ENCODE results near the gene ASGR2.

The ASGR2 gene

DNA sequence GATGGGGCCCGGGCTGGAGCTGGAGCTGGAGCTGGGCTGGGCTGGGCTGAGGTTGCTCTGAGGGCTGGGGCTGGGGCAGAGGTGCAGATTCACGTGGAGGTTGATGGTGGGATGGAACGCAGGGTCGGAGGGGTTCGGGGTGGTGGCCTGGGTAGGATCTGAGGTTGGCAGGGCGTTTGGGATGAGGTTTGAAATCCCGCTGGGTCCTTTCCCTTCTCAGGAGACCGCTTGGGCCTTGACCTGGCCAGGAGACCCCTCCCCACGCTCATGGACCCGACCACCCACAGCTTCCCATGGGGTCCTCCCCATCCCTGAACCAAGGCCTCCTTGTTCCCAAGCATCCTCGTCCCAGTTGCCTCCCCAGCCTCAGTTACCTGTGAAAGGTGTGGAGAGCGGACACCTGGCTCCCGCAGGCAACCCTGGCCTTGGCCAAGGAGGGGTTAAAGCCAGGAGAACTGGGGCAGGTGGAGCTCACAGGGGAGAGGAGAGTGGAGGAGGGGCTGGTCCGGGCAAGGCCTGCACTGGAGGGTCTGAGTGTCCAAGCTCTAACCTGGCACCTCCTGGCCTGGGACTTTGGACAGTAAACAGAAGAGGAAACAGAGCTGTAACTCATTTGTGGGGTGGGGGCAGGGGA is at the start of gene ASGR2:
Gene ASGR2 (minus strand): TSS at position 582 of the 634 bp plus-strand sequence. CDS start 582 bp downstream, outside the sequence.
- TF ChIP-seq FOXM1 (IDR thresholded peaks at IDR 0.05; ENCODE audit: borderline replicate concordance, low read depth), result no peak
- TF ChIP-seq MAX (IDR thresholded peaks at IDR 0.05), result no peak
- TF ChIP-seq CEBPB (IDR thresholded peaks at IDR 0.05), result no peak
- no peak for TF ChIP-seq EP300 (IDR thresholded peaks at IDR 0.05; ENCODE audit: borderline replicate concordance)
- TF ChIP-seq CREB1 (IDR thresholded peaks at IDR 0.05; ENCODE audit: low read depth), result no peak
- TF ChIP-seq, protein P1, sequence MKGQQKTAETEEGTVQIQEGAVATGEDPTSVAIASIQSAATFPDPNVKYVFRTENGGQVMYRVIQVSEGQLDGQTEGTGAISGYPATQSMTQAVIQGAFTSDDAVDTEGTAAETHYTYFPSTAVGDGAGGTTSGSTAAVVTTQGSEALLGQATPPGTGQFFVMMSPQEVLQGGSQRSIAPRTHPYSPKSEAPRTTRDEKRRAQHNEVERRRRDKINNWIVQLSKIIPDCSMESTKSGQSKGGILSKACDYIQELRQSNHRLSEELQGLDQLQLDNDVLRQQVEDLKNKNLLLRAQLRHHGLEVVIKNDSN (IDR thresholded peaks at IDR 0.05), result no peak
- TF ChIP-seq RAD21 (IDR thresholded peaks at IDR 0.05; ENCODE audit: low read depth), result no peak
- no peak for TF ChIP-seq TAF1 (IDR thresholded peaks at IDR 0.05; ENCODE audit: low read depth)
- TF ChIP-seq ZBTB7A (IDR thresholded peaks at IDR 0.05; ENCODE audit: low read depth), result no peak
- TF ChIP-seq TEAD4 (IDR thresholded peaks at IDR 0.05), result no peak
- TF ChIP-seq EGR1 (IDR thresholded peaks at IDR 0.05), result no peak
- no peak for TF ChIP-seq TCF12 (IDR thresholded peaks at IDR 0.05; ENCODE audit: low read depth)
- TF ChIP-seq YY1 (IDR thresholded peaks at IDR 0.05; ENCODE audit: low read depth), result no peak
- no peak for TF ChIP-seq NFIC (IDR thresholded peaks at IDR 0.05)
- TF ChIP-seq REST (IDR thresholded peaks at IDR 0.05; ENCODE audit: low read depth), result no peak

DNA sequence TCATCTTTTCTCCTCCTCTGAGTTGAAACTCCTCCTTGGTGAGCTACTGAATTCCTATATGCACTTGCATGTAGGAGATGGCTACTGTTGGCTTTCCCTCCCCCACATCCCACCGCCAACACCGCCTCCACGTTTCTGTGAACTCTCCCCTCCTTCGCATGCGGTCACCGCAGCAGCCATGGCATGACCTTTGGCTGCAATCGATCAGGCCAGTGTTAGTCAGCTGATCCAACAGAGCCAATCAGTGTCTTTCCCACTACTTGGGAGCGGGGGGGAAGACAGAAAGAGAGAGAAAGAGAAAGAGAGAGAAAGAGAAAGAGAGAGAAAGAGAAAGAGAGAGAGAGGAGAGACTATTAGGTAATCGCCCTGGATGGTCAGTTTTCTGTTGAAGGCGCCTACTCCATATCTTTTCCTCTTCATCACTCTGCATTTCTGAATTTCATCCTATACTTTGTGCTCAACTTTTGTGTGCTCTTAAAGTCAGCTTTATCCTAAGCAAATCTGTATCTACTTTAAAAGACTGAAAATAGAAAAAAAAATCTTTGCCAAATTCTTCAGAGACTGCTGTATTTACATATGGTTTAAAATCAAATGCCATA is 41.8 kb upstream of the ASGR2 start:
- TF ChIP-seq FOXM1 (IDR thresholded peaks at IDR 0.05; ENCODE audit: borderline replicate concordance, low read depth) (no peak), REST (IDR thresholded peaks at IDR 0.05; ENCODE audit: low read depth) (no peak), TEAD4 (IDR thresholded peaks at IDR 0.05) (no peak), CREB1 (IDR thresholded peaks at IDR 0.05; ENCODE audit: low read depth) (no peak), YY1 (IDR thresholded peaks at IDR 0.05; ENCODE audit: low read depth) (no peak)

GRCh38 chr17:7147772-7148171 is 33.1 kb upstream of the ASGR2 start:
- TF ChIP-seq TEAD4 (IDR thresholded peaks at IDR 0.05) (no peak), CEBPB (IDR thresholded peaks at IDR 0.05) (no peak), YY1 (IDR thresholded peaks at IDR 0.05; ENCODE audit: low read depth) (no peak), ZBTB7A (IDR thresholded peaks at IDR 0.05; ENCODE audit: low read depth) (no peak), EP300 (IDR thresholded peaks at IDR 0.05; ENCODE audit: borderline replicate concordance) (no peak), MAX (IDR thresholded peaks at IDR 0.05) (no peak), REST (IDR thresholded peaks at IDR 0.05; ENCODE audit: low read depth) (no peak), TAF1 (IDR thresholded peaks at IDR 0.05; ENCODE audit: low read depth) (no peak), NFIC (IDR thresholded peaks at IDR 0.05) (no peak)
- TF ChIP-seq, protein P1 (IDR thresholded peaks at IDR 0.05), result no peak

DNA sequence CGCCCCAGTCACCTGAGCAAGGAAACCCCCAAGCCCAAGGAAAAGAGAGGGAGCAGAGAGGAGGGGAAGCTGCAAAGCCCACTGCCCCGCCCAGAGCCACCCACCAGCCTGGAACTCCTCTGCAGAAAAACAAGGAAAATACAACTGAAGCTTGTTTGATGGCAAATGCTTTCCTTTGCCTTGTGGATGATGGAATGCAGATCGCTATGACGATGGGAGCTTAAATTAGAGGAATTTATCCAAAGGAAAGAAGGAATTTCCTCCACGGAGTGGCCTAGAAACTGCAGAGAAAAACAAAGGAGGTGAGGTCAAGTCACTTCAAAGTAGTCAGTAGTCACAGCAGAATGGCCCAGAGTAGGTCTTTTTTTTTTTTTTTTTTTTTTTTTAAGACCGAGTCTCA is 31.5 kb upstream of the ASGR2 start:
- TF ChIP-seq TAF1 (IDR thresholded peaks at IDR 0.05; ENCODE audit: low read depth) (no peak), RAD21 (IDR thresholded peaks at IDR 0.05; ENCODE audit: low read depth) (no peak), ZBTB7A (IDR thresholded peaks at IDR 0.05; ENCODE audit: low read depth) (no peak), EGR1 (IDR thresholded peaks at IDR 0.05) (no peak), EP300 (IDR thresholded peaks at IDR 0.05; ENCODE audit: borderline replicate concordance) (no peak), YY1 (IDR thresholded peaks at IDR 0.05; ENCODE audit: low read depth) (no peak), REST (IDR thresholded peaks at IDR 0.05; ENCODE audit: low read depth) (no peak), NFIC (IDR thresholded peaks at IDR 0.05) (no peak), TCF12 (IDR thresholded peaks at IDR 0.05; ENCODE audit: low read depth) (no peak)
